Liver (tissue), 3 donors: ENCODE measurements around the gene MRTFB.

ENCODE experiments used
- GABPA ChIP-seq, 2 donors: IDR thresholded peaks in 1 of 2; conservative IDR thresholded peaks in 1 of 2; 2 replicates each; pipeline ENCODE4 v1.6.1; 2016; ENCODE audit warnings: antibody characterized with exemption in 2 of 2, mild to moderate bottlenecking in 1 of 2, moderate library complexity in 1 of 2
- RAD21 ChIP-seq, 2 donors: IDR thresholded peaks; 2 replicates each; pipeline ENCODE4 v1.6.1; 2016; ENCODE audit warnings: antibody characterized with exemption in 2 of 2, mild to moderate bottlenecking in 2 of 2
- REST ChIP-seq: IDR thresholded peaks from 2 replicates; pipeline ENCODE4 v1.6.1; 2016; ENCODE audit warnings: antibody characterized with exemption, mild to moderate bottlenecking
- TAF1 ChIP-seq: conservative IDR thresholded peaks from 2 replicates; pipeline ENCODE4 v1.6.1; 2016; ENCODE audit warnings: antibody characterized with exemption, mild to moderate bottlenecking
- YY1 ChIP-seq: IDR thresholded peaks from 2 replicates; pipeline ENCODE4 v1.6.1; 2016; ENCODE audit warnings: antibody characterized with exemption, mild to moderate bottlenecking
- TF ChIP-seq, protein P1 (sequence below): fragments of 150-350 bp; IDR thresholded peaks from 2 replicates; pipeline ENCODE4 v1.5.1; 2017; ENCODE audit warnings: improper control_type of control experiment, low read depth, low read length; ENCODE audit not compliant: missing input control
- donor health status: healthy.
- donor health status: healthy.

DNA sequence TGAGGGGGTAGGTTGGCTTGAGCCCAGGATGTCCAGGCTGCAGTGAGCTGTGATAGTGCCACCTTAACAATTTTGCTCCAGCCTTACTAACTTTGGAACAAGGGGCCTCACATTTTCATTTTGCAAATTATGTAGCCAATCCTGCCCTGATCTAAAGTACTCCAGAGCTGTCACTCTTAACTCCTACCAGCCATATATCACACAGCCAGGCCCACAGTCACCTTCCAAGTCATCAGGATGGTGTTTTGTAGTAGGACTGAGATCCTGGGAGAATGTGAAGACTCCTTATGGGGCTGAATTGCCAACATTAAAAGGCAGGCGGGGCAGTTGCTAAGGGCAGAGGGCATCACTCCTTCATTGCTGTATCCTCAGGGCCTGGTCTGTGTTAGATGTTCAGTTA, 243.0 kb downstream of the MRTFB start:
- TF ChIP-seq REST, result no peak
- TF ChIP-seq, protein P1, sequence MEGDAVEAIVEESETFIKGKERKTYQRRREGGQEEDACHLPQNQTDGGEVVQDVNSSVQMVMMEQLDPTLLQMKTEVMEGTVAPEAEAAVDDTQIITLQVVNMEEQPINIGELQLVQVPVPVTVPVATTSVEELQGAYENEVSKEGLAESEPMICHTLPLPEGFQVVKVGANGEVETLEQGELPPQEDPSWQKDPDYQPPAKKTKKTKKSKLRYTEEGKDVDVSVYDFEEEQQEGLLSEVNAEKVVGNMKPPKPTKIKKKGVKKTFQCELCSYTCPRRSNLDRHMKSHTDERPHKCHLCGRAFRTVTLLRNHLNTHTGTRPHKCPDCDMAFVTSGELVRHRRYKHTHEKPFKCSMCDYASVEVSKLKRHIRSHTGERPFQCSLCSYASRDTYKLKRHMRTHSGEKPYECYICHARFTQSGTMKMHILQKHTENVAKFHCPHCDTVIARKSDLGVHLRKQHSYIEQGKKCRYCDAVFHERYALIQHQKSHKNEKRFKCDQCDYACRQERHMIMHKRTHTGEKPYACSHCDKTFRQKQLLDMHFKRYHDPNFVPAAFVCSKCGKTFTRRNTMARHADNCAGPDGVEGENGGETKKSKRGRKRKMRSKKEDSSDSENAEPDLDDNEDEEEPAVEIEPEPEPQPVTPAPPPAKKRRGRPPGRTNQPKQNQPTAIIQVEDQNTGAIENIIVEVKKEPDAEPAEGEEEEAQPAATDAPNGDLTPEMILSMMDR, result no peak
- TF ChIP-seq RAD21 (IDR thresholded peaks at IDR 0.05), result no peak
- no peak for TF ChIP-seq YY1
- TF ChIP-seq GABPA (IDR thresholded peaks at IDR 0.05 in 1 of 2, conservative IDR thresholded peaks at IDR 0.05 in 1 of 2), result no peak
- TF ChIP-seq TAF1, result no peak
